HG02798 (cell line): ENCODE measurements around the gene DIS3L2.
"Not testable (repeated sequence)": the region's sequence is repeated elsewhere in the genome, so short reads cannot be mapped to it uniquely, and the experiment has no call there.

Source experiments
- ATAC-seq: cut with Tn5 transposase; IDR thresholded peaks from one replicate; pipeline ENCODE4 v1.9.1; 2021; ENCODE audit warnings: mild to moderate bottlenecking; ENCODE audit not compliant: unreplicated experiment, poor library complexity

DIS3L2 gene

GRCh38 chr2:232104076-232104646 lies 142.6 kb downstream of the DIS3L2 start:
- no peak for ATAC-seq

GRCh38 chr2:232111551-232111950 lies 150.0 kb downstream of the DIS3L2 start:
- no peak for ATAC-seq

DNA sequence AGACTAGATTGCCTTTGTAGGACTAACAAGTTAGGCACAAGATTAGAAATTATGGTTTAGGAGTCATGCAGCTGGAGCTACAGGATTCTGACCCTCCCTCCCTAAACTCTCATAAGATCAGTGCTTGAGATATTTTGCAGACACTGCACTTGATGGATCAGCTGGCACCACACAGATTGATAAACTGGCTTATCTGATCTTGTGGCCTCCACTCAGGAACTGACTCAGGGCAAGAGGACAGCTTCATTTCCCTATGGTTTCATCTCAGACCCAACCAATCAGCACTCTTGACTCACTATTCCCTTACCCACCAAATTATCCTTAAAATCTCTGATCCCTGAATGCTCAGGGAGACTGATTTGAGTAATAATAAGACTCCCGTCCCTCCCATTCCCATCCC lies 152.3 kb downstream of the DIS3L2 start:
- no peak for ATAC-seq

DNA sequence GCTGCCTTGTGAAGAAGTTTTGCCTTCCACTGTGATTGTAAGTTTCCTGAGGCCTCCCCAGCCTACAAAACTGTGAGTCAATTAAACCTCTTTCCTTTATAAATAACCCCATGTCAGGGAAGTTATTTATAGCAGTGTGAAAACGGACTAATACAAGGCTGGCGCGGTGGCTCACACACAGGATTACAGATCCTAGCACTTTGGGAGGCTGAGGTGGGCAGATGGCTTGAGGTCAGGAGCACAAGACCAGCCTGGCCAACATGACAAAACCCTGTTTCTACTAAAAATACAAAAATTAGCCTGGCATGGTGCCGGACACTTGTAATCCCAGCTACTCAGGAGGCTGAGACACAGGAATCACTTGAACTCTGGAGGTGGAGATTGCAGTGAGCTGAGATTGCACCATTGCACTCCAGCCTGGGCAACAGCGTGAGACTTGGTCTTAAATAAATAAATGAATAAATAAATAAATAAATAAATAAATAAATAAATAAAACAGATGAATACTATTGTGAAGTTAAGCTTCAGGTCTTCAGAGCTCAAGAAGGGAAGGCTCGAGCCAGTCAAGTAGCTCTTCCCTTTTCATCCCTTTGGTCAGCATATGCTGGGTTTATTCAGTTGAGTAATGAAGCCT lies 154.3 kb downstream of the DIS3L2 start:
- ATAC-seq: not testable (repeated sequence)

DNA sequence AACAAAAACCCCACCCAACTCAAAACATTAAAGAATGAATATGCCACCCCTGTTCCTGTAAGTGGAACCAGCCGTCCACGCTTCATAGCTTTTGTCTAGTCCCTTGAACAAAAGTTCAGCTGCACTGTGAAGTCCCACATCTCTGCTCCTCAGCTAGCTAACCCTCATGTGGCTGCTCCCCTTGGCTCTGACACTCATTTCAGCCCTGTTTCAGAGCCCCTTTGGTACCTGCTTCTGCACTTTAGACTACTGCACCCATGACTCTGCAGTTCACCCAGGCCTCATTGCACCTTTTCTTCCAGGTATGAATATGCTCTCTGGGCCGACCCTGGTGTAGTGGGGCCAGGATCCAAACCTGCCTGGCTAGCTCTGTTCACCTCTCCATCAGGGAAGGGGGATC lies 155.3 kb downstream of the DIS3L2 start:
- ATAC-seq: no peak

DNA sequence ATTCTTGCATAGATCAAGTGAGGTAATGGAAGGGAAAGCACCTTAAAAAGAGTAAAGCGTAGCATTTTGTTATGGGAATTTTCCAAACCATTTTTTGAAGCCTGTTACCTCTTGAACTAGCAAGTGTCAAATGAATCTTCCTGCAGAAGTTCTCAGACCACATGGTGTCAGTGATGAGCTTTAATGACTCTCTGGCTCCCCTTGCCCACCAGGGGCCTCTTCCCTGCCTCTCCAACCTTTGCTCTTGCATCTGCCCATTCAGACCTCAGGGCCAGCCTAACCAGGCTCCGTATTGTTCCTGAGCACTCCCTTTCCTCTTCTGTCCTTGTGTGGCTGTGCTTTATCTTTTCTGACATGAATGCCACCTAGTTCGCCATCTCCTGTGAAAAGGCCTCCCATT lies 155.9 kb downstream of the DIS3L2 start:
- no peak for ATAC-seq

DNA sequence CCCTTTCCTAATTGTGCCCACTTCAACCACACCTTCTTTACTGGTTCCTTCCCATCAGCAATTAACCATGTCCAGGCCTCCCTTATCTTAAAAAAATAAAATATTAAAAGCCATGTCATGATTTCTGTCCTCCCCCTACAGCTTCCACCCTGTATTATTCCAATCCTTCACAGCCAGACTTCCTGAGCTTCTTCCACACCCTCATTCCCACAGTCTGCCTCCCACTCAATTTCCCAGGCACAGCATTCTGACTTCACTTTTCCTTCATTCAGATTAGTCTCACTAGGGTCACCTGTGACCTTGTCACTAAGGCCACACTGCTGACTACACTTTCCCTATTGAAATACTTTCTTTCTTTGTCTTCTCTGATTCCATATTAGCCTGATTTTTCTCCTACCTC lies 159.4 kb downstream of the DIS3L2 start:
- no peak for ATAC-seq

GRCh38 chr2:232124309-232124708 lies 162.8 kb downstream of the DIS3L2 start:
- ATAC-seq: no peak

DNA sequence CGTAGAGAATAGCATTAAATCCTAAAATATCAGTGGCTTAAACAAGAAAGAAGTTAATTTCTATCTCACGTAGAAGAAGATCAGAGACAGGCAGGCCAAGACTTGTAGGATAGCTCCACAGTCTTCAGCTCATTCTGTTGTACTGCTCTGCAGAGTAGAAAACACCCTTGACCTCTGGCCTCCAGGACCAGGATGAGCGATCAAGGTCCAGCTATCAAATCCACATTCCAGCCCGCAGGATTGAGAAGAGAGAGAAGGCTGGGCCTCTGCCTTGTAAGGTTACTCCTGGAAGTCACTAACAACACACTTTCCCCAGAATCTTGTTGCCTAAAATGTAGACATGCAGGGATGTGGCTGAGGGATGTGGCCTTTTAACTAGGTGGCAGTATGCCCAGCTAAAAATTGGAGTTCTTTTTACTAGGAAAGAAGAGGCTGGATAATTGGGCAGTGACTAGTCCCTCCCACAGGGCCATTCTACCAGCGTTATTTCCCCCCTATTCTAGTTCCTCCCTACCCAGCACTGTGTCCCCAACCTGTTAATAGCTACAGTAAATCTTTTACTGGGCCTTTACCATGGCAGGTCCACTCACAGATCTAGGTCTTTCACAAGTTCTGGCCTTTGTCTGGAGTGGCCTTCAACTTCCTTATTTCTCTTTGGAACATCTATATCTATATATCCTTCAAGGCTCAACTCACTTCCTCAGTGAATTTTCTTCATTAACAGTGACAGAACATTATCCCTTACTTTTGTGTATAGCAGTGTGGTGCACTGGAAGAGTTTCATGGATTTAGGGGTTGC lies 165.0 kb downstream of the DIS3L2 start:
- ATAC-seq: no peak

GRCh38 chr2:232129483-232129882 lies 168.0 kb downstream of the DIS3L2 start:
- no peak for ATAC-seq

GRCh38 chr2:232132181-232132580 lies 170.7 kb downstream of the DIS3L2 start:
- ATAC-seq: no peak

GRCh38 chr2:232133078-232133477 lies 171.6 kb downstream of the DIS3L2 start:
- no peak for ATAC-seq

DNA sequence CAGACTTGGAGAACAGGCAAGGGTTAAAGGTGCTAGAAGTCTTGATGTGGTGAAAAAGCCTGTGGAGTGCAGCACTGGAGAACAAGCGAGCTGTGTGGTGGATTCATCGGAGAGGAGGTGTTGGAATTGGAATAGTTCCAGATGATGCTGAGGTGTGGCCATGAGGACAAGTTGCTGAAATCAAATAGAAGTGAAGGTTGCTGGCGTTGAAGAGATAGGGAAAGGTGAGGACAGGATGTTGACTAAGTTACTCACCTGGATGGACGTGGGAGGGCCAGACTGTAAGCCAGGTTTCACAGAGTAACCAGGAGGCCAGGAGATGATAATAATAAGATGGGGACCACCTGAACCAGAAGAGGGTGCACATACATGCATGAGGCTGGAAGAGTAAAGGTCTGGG lies 173.4 kb downstream of the DIS3L2 start:
- ATAC-seq: no peak

DNA sequence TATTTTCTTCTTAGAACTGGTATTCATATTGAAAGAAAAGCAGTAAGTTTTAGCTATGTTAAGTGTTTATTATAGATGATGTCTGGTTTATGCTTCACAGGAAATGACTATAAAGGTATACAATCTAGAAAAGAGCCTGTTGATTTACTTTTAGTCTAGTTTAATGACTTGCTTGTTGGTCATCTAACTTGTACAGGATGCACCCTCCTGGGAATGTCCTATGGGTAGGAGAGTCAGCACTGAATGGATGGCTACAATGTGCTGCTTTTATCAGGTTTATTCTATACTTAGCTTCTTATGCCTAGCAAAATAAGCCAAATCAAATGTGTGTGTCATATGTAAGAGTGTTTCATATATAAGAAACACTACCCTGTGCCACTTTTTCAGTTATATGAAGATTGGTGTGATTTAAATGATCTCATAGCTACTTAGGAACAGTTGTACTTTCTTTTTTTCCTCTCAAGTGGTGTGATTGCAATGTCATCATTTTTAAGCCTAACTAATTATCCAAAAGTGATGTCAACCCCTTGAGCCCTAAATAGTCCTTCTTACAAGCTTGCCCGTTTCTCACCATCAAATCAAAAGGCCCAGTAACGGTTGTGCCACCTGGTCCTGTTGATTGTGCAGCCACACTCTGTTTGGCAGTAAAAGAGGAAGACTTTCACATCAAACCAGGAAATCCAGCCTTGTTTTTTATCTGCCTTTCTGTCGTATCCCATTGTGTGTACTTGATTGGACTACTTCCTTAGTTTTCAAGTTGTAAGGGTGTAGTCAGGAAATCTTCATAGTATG lies 176.0 kb downstream of the DIS3L2 start:
- ATAC-seq: no peak

- no peak for ATAC-seq
Measured at GRCh38 chr2:232138441-232138840, 176.9 kb downstream of the DIS3L2 start.

GRCh38 chr2:232139171-232139594 lies 177.7 kb downstream of the DIS3L2 start:
- ATAC-seq: no peak

DNA sequence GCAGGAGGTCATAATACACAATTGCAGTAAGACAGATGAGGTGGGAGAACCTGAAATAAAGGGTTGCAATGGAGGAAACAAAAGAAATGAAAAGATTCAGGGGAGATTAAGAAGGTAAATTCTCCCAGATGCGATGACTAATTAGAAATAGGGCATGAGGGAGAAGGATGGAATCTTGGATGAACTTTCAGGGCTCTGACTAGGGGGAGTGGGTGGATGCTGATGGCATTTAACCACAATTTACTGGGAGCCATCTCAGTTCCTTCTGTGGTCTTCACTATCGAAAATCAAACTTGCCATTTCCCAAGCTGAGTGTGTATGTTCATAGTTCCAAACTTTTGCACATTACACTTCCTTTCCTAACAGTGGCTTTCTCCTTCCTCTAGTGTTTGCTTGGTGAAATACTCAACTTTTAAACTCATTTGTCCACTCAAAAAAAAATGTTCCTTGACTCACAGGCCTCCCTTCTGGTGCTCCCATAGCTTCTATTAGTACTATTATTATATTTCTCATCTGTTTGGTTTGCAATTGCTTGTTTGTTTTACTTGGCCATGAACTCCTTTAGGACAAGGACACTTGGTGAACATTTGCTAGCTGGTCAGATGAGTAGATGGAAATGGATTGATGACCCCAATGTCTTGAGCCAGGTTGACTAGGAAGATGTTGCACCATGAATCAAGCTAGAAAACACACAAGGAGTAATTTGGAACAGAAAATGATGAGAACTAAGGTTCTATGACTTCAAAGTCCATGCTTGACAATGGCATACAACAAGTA lies 178.5 kb downstream of the DIS3L2 start:
- ATAC-seq: no peak

GRCh38 chr2:232141591-232141990 lies 180.1 kb downstream of the DIS3L2 start:
- no peak for ATAC-seq

DNA sequence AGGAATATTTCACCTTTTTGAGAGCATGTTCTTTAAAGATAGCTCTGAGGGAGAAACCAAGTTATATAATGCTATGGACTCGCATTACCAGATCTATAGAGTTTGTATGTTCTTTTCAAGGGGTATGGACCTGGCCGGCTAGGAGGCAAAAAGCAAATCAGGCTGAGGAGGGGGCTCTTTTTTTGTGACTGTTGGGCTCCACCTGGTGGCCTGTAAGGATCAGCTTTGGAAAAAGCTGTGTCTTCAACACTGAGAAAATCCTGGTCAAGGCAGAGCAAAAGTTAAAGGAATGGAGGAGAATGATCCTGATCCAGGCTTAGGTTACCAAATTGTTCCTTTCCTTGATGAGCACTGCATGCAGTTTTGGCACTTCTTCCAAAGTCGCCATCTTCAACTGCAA lies 180.5 kb downstream of the DIS3L2 start:
- no peak for ATAC-seq

DNA sequence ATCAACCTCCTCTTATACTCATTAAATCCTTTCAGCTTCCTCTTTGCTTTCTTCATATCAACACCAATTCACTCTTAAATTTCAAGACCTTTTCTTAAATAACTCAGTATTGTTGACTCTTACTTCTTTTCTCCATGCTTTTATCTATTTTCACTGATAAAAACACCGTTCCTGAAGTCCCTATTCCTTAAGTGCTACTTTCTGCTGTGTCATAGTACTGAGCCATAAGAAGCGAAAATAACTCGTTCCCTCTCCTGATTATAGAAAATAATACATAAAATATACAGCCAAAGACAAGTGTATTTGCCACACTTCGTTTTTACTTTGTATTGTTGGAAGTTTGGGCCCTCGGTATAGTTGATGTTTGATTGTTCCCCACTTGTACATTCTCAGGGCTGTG lies 181.0 kb downstream of the DIS3L2 start:
- ATAC-seq: no peak
